ENCODE results near the gene RIPPLY2.

Gene RIPPLY2

GRCh38 chr6:83905648-83906047 is 52.5 kb downstream of the RIPPLY2 start:
- DNase-seq (ENCODE audit: low read depth, low spot score) = no peak

All from smooth muscle cell of the brain vasculature (primary cell).